Epithelial cell of esophagus (primary cell): ENCODE results near the gene DMPK.
"Not testable (repeated sequence)": the region's sequence is repeated elsewhere in the genome, so short reads cannot be mapped to it uniquely, and the experiment has no call there.

ENCODE experiments used
- DNase-seq: peaks from one replicate; pipeline ENCODE4 v3.0.0; 2010; ENCODE audit warnings: low read depth
- H3K4me3 ChIP-seq: 2 replicates; pipeline ENCODE4 v1.5.1; 2011; ENCODE audit warnings: mild to moderate bottlenecking, low read length, control low read depth
- CTCF ChIP-seq: IDR thresholded peaks from 2 replicates; pipeline ENCODE4 v1.5.1; 2011; ENCODE audit warnings: low read depth, mild to moderate bottlenecking, low read length, control low read depth, inconsistent platforms; ENCODE audit not compliant: insufficient read depth; ENCODE audit errors: missing control alignments

The DMPK gene

GRCh38 chr19:45754323-45754722, 28.0 kb downstream of the DMPK start:
- DNase-seq: no peak
- H3K4me3 ChIP-seq: no peak overlapping the region
- TF ChIP-seq CTCF: no peak

DNA sequence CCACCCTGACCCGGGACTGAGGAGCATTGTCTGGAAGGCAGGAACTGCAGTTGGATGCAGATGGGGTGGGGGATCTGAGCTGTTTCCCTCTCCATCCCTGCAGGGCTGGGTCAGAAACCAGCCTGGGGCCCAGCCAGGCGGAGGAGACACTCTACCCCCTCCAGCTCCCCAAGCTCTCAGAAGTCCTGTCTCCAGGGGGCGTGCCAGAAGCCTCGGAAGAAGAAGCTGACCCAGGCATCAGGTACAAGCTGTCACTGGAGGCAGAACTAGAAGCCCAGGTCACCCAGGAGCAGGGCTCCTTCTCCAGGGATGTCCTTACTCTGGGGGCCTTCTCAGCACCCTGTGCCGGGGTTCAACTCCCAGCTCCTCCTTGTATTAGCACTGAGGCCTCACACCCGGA, 28.7 kb downstream of the DMPK start:
- no peak overlapping the region for H3K4me3 ChIP-seq
- DNase-seq: no peak
- TF ChIP-seq CTCF: no peak

GRCh38 chr19:45752639-45753038, 29.7 kb downstream of the DMPK start:
- H3K4me3 ChIP-seq: no peak overlapping the region

DNA sequence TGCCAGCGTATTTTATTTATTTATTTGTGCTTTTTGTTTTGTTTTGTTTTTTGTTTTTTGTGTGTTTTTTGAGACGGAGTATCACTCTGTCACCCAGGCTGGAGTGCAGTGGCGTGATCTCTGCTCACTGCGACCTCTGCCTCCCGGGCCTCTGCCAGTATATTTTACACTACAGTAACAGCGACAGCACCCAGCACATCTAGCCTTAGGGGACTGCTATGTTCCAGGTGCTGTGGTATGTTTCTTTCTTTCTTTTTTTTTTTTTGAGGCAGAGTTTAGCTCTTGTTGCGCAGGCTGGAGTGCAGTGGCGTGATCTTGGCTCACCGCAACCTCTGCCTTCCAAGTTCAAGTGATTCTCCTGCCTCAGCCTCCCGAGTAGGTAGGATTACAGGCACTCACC, 30.8 kb downstream of the DMPK start:
- DNase-seq, H3K4me3 ChIP-seq: not testable (repeated sequence)

More at GRCh38 chr19:45752639-45753038, 29.7 kb downstream of the DMPK start:
- no peak for TF ChIP-seq CTCF
- DNase-seq: peak; percentile 99

DNA sequence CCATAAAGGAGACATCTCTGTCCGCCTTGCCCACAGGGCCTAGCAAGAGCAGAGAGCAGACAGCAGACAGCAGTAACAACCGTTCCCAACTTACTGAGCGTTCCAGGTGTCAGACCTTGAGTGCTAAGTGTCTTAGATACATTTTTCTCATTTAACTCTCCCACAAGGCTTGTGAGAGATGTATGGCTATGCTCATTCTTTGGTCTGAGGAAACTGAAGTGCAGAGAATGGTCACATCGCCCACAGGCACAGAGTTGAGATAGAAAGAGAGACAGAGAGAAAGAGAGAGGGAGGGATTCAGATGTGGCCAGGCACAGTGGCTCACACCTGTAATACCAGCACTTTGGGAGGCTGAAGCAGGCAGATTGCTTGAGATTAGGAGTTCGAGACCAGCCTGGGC, 34.8 kb downstream of the DMPK start:
- no peak for DNase-seq
- no peak for TF ChIP-seq CTCF
- no peak overlapping the region for H3K4me3 ChIP-seq

GRCh38 chr19:45746866-45747265, 35.4 kb downstream of the DMPK start:
- no peak overlapping the region for H3K4me3 ChIP-seq
- TF ChIP-seq CTCF: no peak
- no peak for DNase-seq

GRCh38 chr19:45745606-45746005, 36.7 kb downstream of the DMPK start:
- no peak for TF ChIP-seq CTCF
- DNase-seq: no peak
- no peak overlapping the region for H3K4me3 ChIP-seq

DNA sequence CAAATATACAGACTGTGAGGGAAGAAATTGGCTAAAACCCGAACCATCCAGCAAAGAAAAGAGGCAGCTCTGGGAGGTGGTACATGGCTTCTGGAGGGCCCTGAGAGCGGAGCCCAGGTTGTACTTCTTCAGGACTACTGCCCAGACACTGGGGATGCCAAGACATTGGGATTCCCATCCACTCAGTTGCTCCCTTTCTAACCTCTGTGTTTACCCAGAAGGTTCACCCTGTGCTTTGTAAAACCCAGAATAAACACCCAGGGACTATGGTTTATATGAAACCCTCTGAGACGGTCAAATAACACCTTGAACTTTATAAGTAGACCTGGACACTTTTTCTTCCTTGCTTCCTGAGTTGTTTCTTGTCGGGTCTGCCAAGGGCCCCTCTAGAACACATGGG, 39.3 kb downstream of the DMPK start:
- H3K4me3 ChIP-seq: no peak overlapping the region
- no peak for DNase-seq
- TF ChIP-seq CTCF: no peak
